NAMALWA (cell line): ENCODE measurements around the gene MAP3K4.
A peak's percentile ranks its signal among the peaks of the same experiment; 100 is the strongest.
"Not testable (repeated sequence)": the region's sequence is repeated elsewhere in the genome, so short reads cannot be mapped to it uniquely, and the experiment has no call there.

Experiments used
- DNase-seq: peaks from one replicate; pipeline ENCODE4 v3.0.0-alpha.2; 2015; ENCODE audit warnings: low spot score

Gene MAP3K4

GRCh38 chr6:160967833-160968232 lies 23.7 kb upstream of the MAP3K4 start:
- DNase-seq: peak; percentile 19

GRCh38 chr6:160971171-160971570 lies 20.4 kb upstream of the MAP3K4 start:
- no peak for DNase-seq

- DNase-seq: no peak
These were observed 19.5 kb upstream of the MAP3K4 start for GRCh38 chr6:160972111-160972510.

- not testable (repeated sequence) for DNase-seq
These were observed 19.0 kb upstream of the MAP3K4 start for GRCh38 chr6:160972594-160972993.

GRCh38 chr6:160973311-160974250 lies 18.0 kb upstream of the MAP3K4 start:
- DNase-seq: no peak

- no peak for DNase-seq
These were observed 17.2 kb upstream of the MAP3K4 start for GRCh38 chr6:160974304-160974771.

- no peak for DNase-seq
These were observed 16.4 kb upstream of the MAP3K4 start for GRCh38 chr6:160975162-160975561.

GRCh38 chr6:160975961-160976360 lies 15.6 kb upstream of the MAP3K4 start:
- not testable (repeated sequence) for DNase-seq

- no peak for DNase-seq
These were observed 13.2 kb upstream of the MAP3K4 start for GRCh38 chr6:160978141-160978901.

GRCh38 chr6:160979061-160979708 lies 12.4 kb upstream of the MAP3K4 start:
- no peak for DNase-seq

- not testable (repeated sequence) for DNase-seq
These were observed 8.1 kb upstream of the MAP3K4 start for GRCh38 chr6:160983377-160983948.

GRCh38 chr6:160986851-160987250 lies 4.7 kb upstream of the MAP3K4 start:
- DNase-seq: no peak

GRCh38 chr6:160987265-160987664 lies 4.3 kb upstream of the MAP3K4 start:
- no peak for DNase-seq

GRCh38 chr6:160990847-160991405 lies 643 bp upstream of the MAP3K4 start:
- DNase-seq: peak; percentile 10

- DNase-seq: peak; percentile 87
These were observed 751 bp downstream of the MAP3K4 start for GRCh38 chr6:160992061-160992979.

GRCh38 chr6:160992980-160993314 lies 1.4 kb downstream of the MAP3K4 start:
- DNase-seq: no peak

GRCh38 chr6:160995271-160995670 lies 3.7 kb downstream of the MAP3K4 start:
- DNase-seq: peak; percentile 30

- no peak for DNase-seq
These were observed 4.6 kb downstream of the MAP3K4 start for GRCh38 chr6:160996131-160996601.

GRCh38 chr6:160998217-160998616 lies 6.6 kb downstream of the MAP3K4 start:
- DNase-seq: no peak

- no peak for DNase-seq
These were observed 7.2 kb downstream of the MAP3K4 start for GRCh38 chr6:160998766-160999165.

GRCh38 chr6:160999516-160999915 lies 7.9 kb downstream of the MAP3K4 start:
- no peak for DNase-seq
